Progenitor cell of endocrine pancreas (in vitro differentiated cells): ENCODE data around the gene DNAAF1. TPM values are rescaled to one million over a fixed set of nuclear protein-coding genes. Genes with fewer than 3 reads are reported as not detected.

ENCODE experiments used
- DNase-seq: peaks from one replicate; pipeline ENCODE4 v3.0.0; 2021; ENCODE audit warnings: low spot score; ENCODE audit not compliant: unreplicated experiment
- H3K27ac Mint-ChIP-seq: 2 replicates; pipeline ENCODE4 v1.8.0; 2021; ENCODE audit warnings: mild to moderate bottlenecking, moderate library complexity, mixed read lengths
- H3K27me3 Mint-ChIP-seq: 2 replicates; pipeline ENCODE4 v1.8.0; 2021; ENCODE audit warnings: mixed read lengths
- H3K36me3 Mint-ChIP-seq: 2 replicates; pipeline ENCODE4 v1.8.0; 2022; ENCODE audit warnings: mixed read lengths; ENCODE audit not compliant: insufficient read depth
- H3K4me1 Mint-ChIP-seq: 2 replicates; pipeline ENCODE4 v1.8.0; 2021; ENCODE audit warnings: low read depth, mixed read lengths
- H3K4me3 Mint-ChIP-seq: 2 replicates; pipeline ENCODE4 v1.8.0; 2021; ENCODE audit warnings: low read depth, mild to moderate bottlenecking, moderate library complexity, mixed read lengths
- H3K9me3 Mint-ChIP-seq: 2 replicates; pipeline ENCODE4 v1.8.0; 2021; ENCODE audit warnings: low read depth, mixed read lengths
- total RNA-seq: library from RNA; stranded (reverse); gene quantifications from 2 replicates; pipeline ENCODE4 v1.2.1, GENCODE V29; 2021
- TF ChIP-seq, protein P1 (sequence below): fragments of 200-600 bp; sonication (generic); IDR thresholded peaks from one replicate; pipeline ENCODE4 v1.5.0; 2021; ENCODE audit warnings: antibody characterized with exemption, mild to moderate bottlenecking; ENCODE audit not compliant: unreplicated experiment

The DNAAF1 gene
- total RNA-seq, 1 donor from 2014 or later: 1.8 TPM

DNA sequence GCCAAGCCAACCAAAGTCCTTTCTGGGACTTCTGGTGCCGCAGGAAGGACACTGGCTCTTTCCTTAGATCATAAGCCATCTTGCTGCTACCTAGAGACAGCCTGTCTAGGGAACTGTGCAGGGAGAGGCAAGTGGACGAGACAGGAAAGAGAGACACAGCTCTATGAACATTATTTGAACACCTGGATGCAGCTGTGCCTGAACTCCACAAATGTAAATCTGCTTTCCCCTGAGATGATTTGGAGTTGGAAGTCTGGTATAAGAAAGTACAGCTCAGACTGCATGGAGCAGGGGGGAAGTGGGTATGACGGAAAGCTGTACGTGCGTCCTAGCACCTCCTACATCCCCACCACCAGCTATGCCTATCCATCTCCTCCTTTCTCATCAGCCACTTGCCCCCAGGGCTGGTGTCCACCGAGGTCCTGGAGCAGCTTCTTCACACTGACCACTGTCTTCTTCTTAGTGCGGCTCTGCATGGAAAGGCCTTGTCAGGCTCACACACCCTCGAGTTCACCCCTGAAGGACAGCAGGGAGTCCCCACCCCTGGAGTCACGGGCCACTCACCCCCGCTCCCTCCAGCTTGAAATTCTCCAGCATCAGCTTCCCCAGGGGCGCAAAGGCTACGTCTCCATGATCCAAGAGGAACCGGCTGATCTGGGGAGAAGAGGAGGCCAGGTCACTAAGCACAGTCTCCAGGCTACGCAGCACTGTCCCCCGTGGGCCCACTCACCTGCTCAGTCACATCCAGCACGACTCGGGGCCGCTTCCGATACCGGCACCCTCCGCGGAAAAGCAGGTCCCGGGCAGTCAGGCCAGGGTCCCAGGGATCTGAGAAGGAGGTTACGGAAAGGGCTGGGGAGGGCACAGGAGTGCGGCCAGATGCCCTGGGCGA, 37.8 kb downstream of the DNAAF1 start:
- peaks cover 11% of the 10 kb centered on the region for H3K36me3 Mint-ChIP-seq
- H3K27ac Mint-ChIP-seq: no peak overlapping the region
- DNase-seq: no peak
- H3K4me3 Mint-ChIP-seq: no peak overlapping the region
- no peaks in the 10 kb centered on the region for H3K27me3 Mint-ChIP-seq
- H3K9me3 Mint-ChIP-seq: no peaks in the 10 kb centered on the region
- peaks cover 7% of the 10 kb centered on the region for H3K4me1 Mint-ChIP-seq
- TF ChIP-seq, protein P1, sequence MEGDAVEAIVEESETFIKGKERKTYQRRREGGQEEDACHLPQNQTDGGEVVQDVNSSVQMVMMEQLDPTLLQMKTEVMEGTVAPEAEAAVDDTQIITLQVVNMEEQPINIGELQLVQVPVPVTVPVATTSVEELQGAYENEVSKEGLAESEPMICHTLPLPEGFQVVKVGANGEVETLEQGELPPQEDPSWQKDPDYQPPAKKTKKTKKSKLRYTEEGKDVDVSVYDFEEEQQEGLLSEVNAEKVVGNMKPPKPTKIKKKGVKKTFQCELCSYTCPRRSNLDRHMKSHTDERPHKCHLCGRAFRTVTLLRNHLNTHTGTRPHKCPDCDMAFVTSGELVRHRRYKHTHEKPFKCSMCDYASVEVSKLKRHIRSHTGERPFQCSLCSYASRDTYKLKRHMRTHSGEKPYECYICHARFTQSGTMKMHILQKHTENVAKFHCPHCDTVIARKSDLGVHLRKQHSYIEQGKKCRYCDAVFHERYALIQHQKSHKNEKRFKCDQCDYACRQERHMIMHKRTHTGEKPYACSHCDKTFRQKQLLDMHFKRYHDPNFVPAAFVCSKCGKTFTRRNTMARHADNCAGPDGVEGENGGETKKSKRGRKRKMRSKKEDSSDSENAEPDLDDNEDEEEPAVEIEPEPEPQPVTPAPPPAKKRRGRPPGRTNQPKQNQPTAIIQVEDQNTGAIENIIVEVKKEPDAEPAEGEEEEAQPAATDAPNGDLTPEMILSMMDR: no peak

DNA sequence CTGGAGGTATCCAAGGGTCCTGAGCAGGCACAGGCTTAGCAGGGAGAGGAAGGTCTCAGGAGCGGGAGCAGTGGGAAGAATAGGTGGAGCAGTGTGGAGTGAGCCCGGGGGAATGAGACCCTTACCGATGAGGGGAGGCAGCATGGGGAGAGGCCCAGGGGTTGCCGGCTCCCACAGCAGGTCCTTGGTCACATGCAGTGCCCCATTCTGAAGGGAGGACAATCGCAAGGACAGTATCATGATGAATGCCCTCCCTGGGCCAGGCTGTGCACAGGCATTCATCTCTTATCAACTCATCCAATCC, 38.4 kb downstream of the DNAAF1 start:
- H3K27ac Mint-ChIP-seq: no peak overlapping the region
- TF ChIP-seq, protein P1: no peak

DNA sequence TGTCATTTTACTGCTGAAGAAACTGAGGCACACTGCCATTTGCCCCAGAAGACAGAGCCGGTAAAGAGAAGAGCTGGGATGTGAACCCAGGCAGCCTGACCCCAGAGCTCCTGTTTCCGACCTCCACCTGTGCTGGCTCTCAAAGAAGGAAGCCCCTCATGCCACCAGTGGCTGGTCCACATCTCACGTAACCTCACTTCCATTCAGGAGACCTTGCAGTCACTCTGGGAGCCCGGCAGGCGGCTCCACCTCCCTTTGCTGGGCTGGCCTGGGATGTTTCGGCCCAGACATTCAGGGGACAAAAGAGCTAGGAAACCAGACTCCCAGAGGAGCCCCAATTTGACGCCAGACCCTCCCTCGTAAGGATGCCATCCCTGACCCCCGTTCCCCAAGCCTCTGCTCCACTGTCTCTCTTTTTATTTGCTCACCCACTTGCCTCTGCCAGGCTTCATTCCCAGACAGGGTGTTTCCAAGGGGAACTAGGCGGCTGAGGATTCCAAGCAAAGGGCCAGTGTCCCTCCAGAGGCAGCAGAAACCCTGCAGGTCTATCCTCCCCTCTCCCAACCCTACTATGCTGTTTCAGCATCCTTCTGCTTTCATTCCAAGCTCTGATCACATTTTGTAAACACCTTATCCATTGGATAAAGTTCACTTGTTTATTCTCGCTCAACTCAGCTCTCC, 38.9 kb downstream of the DNAAF1 start:
- Mint-ChIP-seq H3K4me1 (peaks cover 7% of the 10 kb centered on the region), H3K27ac (no peak overlapping the region), H3K9me3 (no peaks in the 10 kb centered on the region), H3K36me3 (peaks cover 10% of the 10 kb centered on the region), H3K27me3 (no peaks in the 10 kb centered on the region), H3K4me3 (peak overlapping the region; percentile 7)
- DNase-seq: no peak
- TF ChIP-seq, protein P1: no peak

More for the DNA sequence above, 38.4 kb downstream of the DNAAF1 start:
- DNase-seq: no peak
- peaks cover 7% of the 10 kb centered on the region for H3K4me1 Mint-ChIP-seq
- H3K27me3 Mint-ChIP-seq: no peaks in the 10 kb centered on the region
- no peaks in the 10 kb centered on the region for H3K9me3 Mint-ChIP-seq
- no peak overlapping the region for H3K4me3 Mint-ChIP-seq
- H3K36me3 Mint-ChIP-seq: peaks cover 10% of the 10 kb centered on the region

DNA sequence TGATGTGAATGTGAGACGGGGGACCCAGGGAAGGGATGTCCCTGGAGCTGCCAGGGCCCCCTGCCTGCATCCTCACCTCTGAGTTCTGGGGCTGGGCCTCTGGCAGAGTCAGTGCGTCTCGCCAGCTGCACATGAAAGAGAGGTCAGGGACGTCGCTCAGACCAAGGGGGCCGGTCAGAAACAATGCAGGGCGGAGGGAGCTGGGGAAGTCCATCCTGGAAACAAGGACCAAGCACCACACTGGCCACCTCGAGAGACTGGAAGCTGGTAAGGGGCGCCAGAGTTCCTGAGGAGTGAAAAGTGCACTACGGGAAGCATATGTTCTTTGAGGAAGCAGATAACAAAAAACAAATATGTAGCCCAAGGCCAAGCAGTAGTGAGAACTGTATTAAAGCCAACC, 39.7 kb downstream of the DNAAF1 start:
- no peak for DNase-seq
- peaks cover 10% of the 10 kb centered on the region for H3K36me3 Mint-ChIP-seq
- H3K4me1 Mint-ChIP-seq: peaks cover 7% of the 10 kb centered on the region
- H3K27ac Mint-ChIP-seq: no peak overlapping the region
- no peaks in the 10 kb centered on the region for H3K9me3 Mint-ChIP-seq
- TF ChIP-seq, protein P1: no peak
- no peaks in the 10 kb centered on the region for H3K27me3 Mint-ChIP-seq
- H3K4me3 Mint-ChIP-seq: peak overlapping the region; percentile 95

DNA sequence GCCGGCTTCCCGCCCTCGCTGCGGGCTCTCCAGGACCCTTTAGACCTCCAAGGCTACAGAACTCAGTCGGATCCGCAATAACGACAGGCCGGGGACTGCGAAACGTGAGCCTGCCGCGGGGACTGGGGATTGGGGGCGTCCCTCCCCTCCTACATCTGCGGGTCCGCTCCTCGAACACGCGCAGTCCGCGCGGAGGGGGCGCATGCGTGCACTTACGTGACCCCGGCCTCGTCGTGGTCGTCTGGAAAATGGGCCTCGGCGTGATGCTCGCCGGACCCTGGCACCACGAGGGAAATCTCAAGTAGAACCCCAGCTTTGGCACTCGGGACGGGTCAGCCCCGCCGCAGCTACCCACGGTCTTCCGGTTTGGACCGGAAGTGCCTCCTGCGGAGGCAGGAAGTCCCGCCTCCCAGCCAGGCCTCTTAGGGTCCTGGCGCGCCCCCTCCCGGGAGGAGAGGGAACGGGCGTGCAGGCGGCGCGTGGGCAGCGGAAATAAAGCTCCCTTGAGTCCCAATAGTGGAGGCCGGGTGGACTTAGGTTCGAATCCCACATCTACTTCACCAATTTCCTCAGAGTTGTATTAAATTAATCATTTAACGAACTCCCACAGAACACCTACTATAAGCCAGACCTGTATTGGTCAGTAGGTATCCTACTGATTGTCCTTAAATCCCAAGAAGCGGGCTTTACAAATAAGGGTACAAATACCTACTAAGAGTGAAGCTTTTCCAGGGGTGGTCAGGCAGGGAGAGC, 41.8 kb downstream of the DNAAF1 start, which contains the start of gene TAF1C:
Gene TAF1C (minus strand): TSS at position 373 of the 753 bp plus-strand sequence. CDS start 2,069 bp downstream, outside the sequence.
- peak; percentile 86 for DNase-seq
- Mint-ChIP-seq H3K27me3 (no peaks in the 10 kb centered on the region), H3K9me3 (no peaks in the 10 kb centered on the region), H3K4me3 (peak within 1 kb of the TSS; percentile 95), H3K36me3 (peaks cover 10% of the 10 kb centered on the region), H3K27ac (peak within 1 kb of the TSS; percentile 94), H3K4me1 (peaks cover 7% of the 10 kb centered on the region)
- TF ChIP-seq, protein P1: peak; percentile 97
